Caki2 (cell line): Measurements from ENCODE around the gene CNOT4. TPM values are rescaled to one million over a fixed set of nuclear protein-coding genes. Genes with fewer than 3 reads are reported as not detected.

Experiments
- DNase-seq: peaks from one replicate; pipeline ENCODE4 v3.0.0-alpha.2; 2015; ENCODE audit warnings: low read depth
- in situ Hi-C: cut with HindIII; loops from 2 replicates; pipeline ENCODE4 v1.10.0; 2016; ENCODE audit warnings: low sequenced_read_pairs, low pct_unique_long_range_greater_than_20kb, mixed read lengths
- total RNA-seq: library from RNA; depleted of rRNA; stranded (reverse); fragments of >200 nt; shearing (Covaris generic); gene quantifications from 2 replicates; pipeline ENCODE4 v1.2.3, GENCODE V29; 2014; ENCODE audit warnings: low replicate concordance

Gene CNOT4
- total RNA-seq, 1 experiment from 2014 or later: 2.9 TPM

DNA sequence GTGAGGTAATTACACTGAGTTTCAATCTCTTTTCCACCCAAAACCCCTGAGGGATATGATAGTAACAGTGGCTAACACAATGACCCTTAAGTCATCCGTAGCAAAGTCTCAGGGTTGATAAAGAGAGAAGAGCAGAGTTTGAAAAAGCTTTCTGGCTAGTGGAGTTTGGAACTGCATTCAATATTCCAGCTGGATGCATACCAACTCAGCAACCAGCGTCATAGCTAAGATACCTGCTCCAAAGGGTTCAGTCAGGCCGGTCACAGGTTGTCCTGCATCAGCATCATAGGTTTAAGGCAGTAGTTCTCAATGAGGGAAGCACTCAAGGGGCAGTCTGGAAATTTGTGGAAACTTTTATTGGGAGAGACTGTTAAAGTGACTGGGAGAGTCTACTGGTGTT lies 93.5 kb downstream of the CNOT4 start:
- no peak for DNase-seq
- in situ Hi-C loops: no loop called here

DNA sequence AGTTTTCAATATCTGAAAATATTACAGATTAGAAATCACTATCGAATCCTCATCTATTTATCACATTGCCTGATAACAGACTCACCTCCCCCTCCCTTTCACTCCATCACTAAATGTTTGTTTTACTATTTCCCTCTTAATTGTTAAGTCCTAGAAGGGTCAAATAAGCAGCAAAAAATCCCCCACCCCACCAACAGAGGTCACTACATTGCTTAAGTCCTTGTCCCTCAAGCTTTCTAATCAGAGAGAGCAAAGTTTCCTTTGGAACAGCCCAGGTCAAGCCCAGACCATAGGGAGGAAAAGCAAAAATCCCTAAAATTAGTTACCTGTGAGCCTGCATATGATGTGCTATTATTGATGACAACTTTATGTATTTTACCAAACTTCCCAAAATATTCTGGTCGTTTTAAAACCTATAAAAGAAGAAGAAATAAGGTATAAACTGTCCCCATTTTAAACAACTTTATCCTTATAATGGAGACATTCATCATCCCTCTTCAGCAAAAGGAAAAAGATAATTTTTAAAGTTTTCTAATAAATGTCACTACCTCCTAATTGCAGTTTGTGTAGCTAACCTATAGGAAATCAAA lies 95.0 kb downstream of the CNOT4 start:
- in situ Hi-C loops: no loop called here
- DNase-seq: peak; percentile 38

DNA sequence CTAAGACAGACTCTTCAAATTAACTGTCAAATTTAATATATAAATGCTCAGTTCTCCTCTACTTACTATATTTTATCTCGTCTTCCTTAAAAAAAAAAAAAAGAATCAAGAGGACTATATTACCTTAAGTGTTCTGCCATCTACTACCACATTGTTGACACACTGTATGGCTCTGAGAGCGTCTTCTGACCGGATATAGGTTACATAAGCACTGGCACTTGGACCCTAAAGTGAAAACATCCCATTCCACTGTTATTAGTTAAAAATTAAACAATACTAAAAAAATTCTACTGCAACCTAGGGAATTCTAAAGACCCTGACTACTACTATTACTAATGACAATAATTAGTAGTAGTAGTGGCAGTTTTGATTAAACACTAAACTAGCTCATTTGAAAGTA lies 95.7 kb downstream of the CNOT4 start:
- DNase-seq: no peak
- in situ Hi-C loops: no loop called here

DNA sequence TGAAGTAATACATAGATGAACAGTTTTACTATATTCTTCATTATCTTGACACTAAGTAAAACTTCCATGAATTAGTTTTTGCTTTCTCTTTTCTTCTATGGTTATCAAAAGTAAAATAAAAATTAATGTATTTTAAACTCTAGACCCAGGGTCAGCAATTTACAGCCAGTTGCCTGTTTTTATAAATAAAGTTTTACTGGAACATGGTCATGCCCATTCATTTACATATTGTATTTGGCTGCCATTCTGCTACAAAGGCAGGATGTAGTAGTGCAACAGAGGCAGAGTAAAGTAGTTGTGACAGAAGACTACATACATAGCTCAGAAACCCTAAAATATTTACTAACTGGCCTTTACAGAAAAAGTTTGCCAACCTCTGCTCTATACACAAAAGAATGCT lies 98.8 kb downstream of the CNOT4 start:
- DNase-seq: no peak
- in situ Hi-C loops: no loop called here

DNA sequence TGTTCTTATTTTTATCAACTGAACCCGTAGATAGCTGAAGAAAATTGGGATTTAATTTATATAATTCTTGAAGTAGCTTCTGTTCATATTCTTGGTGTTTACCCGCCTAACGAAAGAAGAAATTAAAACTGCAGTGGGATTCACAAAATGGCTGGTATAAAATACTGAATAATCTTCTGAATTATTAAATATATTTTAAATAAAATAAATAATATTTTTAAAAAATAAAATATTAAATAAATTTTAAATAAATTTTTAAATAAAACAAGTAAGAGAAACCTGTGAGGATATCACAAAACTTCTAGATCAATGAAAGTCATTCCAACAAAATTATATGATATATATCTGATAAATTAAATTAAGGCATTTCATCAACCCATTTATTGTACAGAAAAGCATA lies 99.4 kb downstream of the CNOT4 start:
- in situ Hi-C loops: no loop called here
- no peak for DNase-seq

DNA sequence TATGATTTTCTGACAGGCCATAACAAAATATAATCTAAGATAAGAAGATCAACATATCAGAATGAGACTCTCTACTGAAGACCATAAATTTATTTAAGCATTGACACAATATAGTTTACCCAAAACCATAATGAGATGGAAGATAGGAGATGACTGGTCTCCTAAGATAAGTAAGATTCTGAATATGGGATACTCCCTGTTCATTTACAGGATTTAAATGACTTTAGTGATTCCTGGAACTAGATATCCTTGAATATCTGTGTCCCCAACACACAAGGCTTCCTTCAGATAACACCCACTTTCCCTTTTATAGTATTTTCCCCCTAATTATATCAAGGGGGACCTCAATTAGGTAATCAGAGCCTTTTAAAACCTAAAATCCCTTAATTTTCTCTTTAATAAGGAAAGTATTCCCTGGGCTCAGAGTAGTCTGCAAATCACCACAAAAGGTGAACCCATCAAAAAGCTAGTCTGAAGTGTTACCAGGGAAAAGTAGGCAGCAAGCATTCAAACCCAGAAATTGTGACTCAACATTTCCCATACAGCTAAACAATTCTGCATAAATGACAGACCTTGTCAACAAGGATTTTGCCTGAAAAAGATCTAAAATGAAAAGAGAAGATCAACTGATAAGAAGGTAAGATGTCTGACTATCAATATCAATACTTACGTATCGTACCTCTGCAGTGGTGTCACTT lies 99.9 kb downstream of the CNOT4 start:
- DNase-seq: no peak
- in situ Hi-C loops: no loop called here

DNA sequence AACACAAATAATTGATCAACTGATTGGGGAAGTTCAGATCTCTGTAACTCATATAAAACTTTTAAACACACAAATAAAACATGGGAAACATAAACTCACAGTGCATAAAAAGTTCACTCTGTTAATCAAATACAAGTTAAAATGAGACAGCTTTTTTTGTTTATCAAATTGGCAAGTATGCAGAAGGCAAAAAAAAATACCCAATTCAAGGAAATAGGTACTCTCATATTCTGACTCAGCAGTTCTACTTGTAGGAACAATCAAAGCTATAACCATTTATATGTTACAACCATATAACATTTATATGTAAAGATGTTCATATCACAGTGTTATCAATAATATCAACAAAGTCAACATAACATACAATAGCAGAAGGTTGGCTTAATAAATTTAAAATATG lies 102.0 kb downstream of the CNOT4 start:
- in situ Hi-C loops: no loop called here

DNA sequence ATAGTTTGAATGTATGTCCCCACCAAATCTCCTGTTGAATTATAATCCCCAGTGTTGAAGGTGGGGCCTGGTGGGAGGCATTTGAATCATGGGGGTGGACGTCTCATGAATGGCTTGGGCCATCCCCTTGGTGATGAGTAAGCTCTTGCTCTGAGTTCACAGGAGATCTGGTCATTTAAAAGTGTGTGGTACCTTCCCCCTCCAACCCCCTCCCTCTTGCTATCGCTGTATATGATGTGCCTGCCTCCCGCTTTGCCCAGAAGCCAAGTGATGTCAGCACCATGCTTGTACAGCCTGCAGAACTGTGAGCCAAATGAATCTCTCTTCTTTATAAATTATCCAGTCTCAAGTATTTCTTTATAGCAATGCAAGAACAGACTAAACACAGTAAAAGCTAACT lies 103.0 kb downstream of the CNOT4 start:
- no peak for DNase-seq
- in situ Hi-C loops: no loop called here

More for the DNA sequence above, 102.0 kb downstream of the CNOT4 start:
- DNase-seq: no peak

DNA sequence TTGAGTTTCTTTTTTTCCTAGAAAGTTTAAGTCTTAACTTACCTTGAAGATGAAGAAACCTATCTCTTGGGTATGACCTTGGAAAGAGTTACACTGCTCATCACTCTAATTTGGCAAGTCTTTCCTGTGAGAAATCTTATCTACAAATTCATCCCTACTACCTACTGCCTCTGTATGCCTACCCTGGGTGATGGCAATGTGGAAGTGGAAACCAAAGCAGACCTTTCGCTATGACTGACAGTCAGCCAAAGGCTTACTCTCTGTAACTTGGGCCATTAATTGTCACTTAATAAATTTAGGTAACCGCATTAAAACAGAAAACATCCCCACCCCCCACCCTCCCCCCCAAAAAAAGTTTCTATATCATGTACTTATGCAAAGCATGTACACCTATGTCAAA lies 103.9 kb downstream of the CNOT4 start:
- no peak for DNase-seq
- in situ Hi-C loops: no loop called here

DNA sequence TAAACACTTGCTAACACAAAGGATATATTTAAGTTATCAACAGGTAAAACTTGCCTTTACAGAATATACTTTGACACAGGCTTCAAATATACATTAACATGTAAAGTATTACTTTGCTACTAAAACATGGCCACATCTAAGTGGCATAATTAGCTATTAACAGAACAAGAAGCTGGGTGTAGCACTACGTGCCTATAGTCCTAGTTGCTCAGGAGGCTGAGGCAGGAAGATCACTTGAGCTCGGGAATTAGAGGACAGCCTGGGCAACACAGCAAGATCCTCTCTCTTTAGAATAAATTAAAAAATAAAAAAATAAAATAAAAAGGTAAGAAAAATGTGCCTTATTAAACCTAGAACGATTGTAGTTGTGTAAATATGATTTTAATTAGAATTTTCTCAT lies 106.6 kb downstream of the CNOT4 start:
- no peak for DNase-seq
- in situ Hi-C loops: no loop called here

DNA sequence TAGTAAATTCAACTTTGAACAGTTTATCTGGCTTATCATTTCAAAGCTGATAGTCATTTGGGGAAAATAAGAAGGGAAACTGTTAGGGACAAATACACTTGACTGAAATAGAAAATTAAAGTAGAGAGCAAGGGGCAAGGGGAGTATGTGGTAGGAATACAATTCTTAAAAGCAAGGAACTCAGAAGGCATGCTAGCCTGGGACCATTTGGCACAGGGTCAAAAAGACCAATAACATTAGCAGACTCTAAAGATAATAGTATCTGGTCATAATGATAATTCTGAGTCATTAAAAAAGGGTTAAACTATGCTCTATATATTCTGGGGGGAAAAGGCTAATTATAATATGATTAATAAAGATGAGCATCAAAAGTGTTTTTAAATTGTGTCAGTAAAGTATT lies 112.2 kb downstream of the CNOT4 start:
- no peak for DNase-seq
- in situ Hi-C loops: no loop called here

DNA sequence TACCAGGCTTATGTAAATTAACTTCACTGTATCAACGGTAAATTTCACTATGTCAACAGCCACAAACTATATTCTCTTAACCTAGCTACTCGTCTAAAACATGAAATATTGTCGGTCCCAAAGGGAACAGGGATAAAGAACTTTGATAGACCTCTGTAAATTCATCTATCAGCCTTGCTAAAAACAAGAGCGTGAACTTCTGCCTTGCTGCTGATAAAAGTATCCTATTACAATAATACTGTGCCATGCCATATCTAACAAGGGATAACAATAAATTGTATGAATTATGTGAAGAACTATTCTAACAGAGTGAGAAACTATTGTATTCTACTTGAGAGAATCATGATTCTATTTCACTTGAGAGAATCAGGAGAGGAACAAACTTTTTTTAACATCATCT lies 117.2 kb downstream of the CNOT4 start:
- no peak for DNase-seq
- in situ Hi-C loops: no loop called here

DNA sequence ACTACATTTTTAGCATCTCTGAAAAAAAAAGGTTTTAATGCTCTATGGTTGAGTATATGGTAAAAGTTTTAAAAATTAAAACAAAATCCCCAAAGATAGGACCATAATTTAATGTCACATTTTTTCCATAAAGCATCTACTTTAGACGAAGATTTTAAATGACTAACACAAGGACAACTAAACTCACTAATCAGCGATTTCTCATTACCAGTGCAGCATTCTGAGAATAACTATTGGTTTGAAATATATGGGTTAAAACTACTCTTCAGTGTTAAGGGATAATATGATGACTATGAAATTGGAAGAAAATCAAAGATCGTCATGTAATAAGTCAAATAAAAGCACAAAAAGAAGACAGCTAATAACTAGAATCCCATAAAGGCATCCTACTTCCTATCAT lies 118.4 kb downstream of the CNOT4 start:
- DNase-seq: no peak
- in situ Hi-C loops: no loop called here

DNA sequence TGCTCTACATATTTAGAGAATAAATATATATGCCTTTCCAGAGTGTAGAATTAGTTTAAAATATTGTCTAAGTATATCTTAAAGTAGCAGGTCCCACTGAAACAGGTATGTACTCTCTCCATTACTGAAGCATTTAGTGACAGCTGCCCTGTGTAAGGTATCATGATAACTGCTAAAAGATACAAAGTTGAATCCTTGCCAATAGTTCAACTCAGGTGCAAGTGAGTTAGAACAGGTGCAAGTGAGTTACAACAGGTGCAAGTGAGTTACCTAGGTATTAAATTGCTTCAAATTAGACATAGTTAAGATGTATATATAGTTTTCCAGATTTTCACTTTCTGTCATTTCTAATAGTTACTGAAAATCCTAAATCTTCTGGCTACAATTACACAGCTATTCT lies 119.1 kb downstream of the CNOT4 start:
- no peak for DNase-seq
- in situ Hi-C loops: no loop called here

DNA sequence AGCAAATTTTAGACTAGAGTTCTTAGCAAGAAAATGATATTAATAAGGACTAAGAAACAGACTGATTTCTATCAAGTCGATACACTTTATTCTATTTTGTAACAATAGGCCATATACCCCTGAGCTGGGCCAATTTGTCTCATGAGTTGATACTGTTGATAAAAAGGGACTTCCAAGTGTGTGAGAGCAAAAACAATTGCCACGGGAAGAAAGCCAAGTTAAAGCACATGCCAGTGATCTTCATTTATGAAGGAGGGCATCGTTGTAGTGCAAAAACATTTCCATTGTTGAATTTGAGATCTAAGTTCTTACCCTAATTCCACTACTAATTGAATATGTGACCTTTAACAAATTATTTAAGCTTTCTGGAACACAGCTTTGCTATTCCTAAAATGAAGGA lies 119.9 kb downstream of the CNOT4 start:
- no peak for DNase-seq
- in situ Hi-C loops: no loop called here

DNA sequence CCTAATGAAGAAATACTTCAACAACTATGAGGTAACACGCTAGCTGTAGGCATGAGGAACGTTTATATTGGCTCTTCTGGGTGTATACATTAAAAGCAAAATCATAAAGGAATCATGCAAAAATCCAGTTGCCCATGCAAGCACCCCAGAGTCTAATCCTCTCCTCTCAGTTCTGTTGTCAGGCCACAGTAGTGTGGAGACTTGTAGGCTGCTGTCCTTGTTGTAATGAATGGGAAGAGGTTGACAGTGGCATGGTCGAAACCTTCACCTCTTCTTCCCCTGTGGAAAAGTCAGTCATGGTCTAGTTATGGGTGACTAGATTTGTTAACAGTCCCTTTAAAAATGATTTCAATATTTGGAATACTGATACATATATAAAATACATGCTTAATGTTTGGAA lies 121.3 kb downstream of the CNOT4 start:
- in situ Hi-C loops: no loop called here
- DNase-seq: no peak

DNA sequence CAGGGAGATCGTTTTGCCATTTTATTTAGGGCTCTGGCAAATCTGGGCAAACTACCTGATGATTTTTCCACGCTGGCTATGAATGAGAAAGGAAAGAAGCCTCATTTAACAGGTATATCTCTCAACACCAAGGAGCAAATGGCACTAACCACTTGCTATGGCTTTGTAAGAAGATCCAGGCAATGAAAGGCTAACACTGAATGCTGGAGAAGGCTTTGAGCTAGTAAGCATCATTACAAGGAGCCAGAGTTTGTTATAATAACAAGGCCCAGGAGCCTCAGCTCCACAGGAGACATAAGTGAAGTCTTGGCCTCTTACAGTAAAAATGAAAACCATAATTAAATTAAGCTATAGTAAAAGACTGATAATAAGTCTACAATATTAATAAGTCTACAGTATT lies 123.1 kb downstream of the CNOT4 start:
- in situ Hi-C loops: no loop called here
- DNase-seq: no peak

DNA sequence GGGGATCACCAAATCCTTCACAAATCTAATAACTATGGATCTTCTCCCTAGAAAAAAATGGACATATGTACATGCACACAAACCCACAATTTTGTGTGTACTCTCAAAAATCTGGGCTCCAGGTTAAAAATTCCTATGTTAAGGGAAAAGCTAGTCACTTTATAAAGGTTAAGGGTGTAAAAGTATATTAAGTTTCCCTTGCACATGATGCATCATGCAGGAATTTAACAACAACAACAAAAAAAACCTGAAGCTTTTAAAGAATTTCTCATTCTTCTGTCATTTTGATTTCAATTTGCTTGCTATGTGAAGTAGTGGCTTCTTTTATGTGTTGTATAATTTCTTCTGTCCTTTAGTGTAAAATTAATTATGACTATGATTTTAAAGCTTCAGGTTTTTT lies 123.7 kb downstream of the CNOT4 start:
- DNase-seq: no peak
- in situ Hi-C loops: no loop called here

DNA sequence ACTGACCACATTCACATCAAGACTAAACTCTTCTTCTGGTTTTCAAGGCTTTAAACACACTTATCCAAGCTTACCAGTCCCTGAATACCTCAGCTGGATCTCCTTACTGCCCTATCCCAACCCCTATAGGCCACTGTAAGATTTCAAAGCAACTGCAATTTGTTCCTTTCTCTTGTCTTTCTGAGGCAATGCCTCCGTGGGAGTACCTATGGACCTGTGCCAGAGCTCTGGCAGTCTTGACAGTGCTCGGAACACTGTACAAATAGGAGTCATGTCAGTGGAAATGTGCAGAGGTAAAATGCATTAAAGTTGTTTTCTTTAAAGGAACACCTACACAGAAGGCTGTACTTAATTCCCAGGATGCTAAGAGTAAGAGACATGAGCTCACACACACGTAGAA lies 124.7 kb downstream of the CNOT4 start:
- DNase-seq: no peak
- in situ Hi-C loops: no loop called here

DNA sequence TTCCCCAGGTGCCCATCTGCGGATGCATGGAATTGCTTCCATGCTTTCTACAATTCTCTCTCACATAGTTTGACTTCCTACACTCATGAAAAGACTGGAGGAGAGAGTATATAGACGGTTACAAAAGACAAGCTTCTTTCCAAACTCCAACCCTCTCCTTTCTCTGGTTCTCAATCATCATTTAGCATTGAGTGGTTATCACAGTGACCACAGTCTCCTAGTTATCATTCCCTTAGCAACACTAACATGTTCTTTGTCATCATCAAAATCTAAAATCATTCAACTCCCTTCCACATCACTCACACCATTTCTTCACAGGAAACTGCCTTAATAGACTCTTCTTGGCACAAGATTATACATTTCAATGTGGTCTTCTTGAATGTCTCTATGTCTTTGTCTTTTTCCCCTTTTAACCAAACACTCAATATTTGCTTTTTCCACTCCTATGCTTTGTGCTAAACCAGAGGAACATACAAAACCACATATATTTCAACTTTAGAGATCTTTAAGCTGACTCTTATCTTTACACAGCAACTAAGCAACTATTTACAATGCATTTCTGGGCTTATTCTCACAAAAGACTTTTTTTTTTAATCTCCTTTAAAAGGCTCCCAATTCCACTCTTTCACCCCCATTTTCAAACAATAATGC lies 126.3 kb downstream of the CNOT4 start:
- DNase-seq: no peak
- in situ Hi-C loops: no loop called here
